GM18861 (cell line): ENCODE measurements around the gene CRYL1.

Source experiments
- ATAC-seq: cut with Tn5 transposase; IDR thresholded peaks from one replicate; pipeline ENCODE4 v1.9.1; 2021; ENCODE audit not compliant: unreplicated experiment

The CRYL1 gene

DNA sequence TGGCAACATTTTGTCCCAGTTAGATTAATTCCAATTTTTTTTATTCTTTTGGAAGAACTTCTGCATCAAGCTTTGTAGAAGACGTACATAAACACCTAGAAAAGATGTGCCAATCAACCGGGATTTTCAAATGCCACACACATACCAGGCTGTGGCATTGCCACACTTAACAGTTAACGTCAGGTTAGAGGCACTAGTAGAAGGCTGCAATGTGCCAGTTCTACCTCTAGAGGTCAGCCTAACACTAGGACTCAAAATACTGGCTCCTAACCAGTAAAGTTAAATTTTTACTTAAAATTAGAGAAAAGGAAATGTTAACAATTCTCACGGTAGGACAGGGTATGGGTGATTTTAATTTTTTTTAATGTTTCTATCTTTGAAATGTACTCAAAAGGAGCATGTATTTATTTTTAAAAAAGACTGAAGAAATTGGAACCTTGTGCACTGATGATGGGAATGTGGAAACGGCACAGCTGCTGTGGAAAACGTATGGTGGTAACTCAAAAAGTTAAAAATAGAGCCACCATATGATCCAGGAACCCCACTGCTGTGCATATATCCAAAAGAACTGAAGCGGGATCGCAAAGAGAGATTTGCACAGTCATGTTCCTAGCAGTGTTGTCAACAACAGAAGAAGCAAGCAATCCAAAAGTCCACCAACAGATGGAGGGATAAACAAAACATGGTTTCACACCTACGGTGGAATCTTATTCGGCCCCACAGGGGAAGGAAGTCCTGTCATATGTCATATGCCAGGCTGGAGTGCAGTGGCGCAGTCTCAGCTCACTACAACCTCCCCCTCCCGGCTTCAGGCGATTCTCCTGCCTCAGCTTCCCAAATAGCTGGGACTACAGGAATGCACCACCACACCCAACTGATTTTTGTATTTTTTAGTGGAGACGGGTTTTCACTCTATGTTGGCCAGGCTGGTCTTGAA is 30.3 kb downstream of the CRYL1 start:
- peak; percentile 51 for ATAC-seq

DNA sequence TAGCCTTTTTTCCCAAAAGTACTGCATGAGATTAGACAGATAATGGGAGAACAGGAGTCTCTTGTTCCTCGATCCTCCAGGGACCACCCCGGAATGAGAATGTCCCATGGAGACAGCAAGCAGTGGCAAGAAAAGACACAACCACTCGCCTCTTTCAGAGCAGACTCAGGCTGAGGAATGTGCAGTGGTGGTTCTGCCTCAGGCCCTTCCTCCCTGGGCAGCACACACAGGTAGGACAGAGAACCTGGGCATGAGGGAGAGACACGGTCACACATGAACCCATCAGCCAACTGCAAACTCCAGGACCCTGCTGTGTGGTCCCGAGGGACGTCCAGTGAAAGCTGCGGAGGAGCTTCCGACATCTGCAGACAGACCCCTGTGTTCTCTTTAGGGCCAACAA is 31.0 kb downstream of the CRYL1 start:
- ATAC-seq, result no peak

DNA sequence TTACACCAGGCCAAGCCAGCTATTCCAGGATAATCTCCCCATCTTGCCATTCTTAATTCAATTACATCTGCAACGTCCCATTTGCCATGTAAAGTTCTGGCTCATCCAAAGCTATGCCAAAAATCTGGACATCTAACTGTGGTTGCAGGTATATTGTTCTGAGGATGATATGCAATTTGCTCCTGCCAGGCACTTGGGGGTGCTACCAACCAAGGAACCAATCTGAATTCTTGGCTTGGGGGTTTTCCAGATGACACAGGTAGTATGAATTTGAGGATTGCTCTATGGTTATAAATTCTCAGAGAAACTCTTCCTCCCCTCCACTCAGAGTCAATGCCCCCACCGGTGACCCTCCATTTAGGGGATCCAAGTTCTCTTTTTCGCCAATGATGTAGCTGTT is 33.0 kb downstream of the CRYL1 start:
- ATAC-seq, result no peak

DNA sequence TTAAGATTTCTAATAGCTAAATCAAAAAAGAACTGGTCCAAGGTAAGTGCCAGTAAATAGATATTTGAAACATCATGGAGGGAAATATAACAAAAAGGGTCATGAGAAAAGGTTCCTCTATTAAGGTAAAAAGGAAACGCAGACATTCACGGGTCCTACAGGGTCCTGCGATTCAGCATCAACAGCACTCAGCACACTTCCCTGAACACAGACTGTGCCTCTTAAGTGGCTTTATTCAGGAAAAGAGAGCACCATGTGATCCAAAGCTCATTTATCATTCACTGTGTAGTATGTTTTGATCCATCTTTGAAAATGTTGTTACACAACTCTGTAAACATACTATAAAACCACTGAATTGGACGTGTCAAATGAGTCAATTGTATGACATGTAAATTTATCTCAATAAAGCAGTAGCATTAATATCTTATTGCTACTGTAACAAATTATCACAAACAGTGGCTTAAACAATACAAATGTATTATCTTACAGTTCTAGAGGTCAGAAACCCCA is 33.7 kb downstream of the CRYL1 start:
- ATAC-seq, result no peak

DNA sequence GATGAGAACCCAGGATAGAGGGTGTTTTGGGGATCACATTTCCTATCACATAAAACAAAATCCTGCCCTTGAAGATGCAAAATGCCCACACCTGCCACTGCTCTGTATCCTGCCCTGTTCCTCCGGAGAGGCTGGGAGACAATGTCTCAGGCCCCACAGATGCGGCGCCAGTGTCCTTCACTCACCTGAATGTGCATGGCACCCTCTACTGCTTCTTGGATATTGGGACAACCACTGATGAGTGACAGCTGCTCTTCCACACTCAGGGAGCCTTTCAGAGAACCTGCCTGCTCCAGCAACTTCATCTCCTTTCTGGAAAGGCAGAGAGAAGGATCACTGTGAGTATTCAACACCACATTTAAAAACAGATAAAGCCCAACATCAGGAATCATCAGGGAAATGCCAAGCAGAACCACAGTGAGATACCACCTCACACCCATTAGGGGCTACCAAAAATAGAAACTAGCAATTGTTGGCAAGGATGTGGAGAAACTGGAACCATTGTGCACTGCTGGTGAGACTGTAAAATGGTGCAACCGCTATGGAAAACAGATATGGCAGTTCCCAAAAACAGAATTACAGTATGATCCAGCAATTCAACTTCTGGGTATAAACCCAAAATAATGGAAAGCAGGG is 36.4 kb downstream of the CRYL1 start:
- no peak for ATAC-seq

DNA sequence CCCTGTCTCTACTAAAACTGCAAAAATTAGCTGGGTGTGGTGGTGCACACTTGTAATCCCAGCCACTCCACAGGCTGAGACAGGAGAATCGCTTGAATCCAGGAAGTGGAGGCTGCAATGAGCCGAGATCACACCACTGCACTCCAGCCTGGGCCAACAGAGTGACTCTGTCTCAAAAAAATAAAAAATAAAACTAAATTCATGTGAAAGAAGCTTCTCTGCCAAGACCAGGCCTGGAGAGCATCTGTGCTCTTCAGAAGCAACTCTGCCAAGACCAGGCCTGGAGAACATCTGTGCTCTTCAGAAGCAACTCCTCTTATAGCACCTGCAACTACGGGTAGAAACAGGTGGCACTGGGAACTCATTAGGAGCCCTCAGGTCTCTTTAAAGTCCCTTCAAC is 37.7 kb downstream of the CRYL1 start:
- no peak for ATAC-seq

DNA sequence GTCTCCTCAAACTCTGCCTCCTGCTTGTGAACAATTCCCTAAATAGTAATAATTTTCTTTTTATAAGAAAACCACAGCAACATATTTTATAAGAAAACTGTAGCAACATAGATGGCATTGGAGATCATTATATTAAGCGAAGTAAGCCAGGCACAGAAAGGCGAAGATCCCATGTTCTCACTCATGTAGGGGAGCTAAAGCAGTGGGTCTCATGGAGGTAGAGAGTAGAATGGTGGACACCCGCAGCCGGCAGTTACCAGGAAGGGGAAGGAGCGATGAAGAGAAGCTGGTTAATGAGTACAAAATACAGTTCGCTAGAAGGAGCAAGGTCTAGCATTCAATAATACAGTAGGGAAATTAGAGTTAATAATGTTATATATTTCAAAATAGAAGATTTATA is 42.9 kb downstream of the CRYL1 start:
- no peak for ATAC-seq

DNA sequence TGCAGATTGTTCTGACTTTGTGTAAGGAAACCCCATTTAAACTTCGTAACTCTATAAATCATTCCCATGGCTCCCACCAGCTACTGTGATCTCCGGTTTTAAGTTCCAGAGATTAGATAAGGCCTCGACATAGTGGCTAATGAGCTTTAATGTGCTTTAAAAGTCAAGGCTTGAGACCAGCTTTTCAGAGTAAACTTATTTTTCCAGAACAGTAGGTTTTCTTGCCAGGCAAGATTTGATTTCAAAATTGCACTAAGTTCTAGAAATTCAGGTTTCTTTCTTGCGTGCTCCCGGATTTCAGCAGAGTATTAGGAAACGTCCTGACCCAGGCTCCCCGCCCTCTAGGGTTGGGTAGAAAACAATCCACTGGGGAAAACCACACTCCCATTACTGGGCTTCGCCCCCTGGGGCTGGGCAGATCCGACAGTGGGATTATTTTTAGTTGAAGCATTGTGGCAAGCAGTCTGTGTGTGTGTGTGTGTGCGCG is 43.3 kb downstream of the CRYL1 start:
- ATAC-seq, result no peak

DNA sequence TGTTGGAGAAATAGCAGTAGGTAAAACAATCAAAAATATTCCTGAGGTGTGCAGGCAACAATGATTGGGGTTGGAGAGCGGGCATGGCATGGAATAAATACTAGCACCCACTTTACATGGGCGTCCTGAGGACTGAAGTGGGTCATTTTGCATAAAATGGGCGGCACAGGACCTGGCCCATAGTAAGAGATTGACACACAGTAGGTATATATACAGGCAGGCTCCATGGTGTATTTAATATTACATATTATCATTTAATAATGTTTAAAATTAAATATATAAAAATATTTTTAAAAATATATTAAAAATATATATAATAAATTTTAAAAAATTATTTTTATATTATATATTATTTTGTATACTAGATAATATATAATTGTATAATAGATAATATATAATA is 48.3 kb downstream of the CRYL1 start:
- ATAC-seq, result no peak

DNA sequence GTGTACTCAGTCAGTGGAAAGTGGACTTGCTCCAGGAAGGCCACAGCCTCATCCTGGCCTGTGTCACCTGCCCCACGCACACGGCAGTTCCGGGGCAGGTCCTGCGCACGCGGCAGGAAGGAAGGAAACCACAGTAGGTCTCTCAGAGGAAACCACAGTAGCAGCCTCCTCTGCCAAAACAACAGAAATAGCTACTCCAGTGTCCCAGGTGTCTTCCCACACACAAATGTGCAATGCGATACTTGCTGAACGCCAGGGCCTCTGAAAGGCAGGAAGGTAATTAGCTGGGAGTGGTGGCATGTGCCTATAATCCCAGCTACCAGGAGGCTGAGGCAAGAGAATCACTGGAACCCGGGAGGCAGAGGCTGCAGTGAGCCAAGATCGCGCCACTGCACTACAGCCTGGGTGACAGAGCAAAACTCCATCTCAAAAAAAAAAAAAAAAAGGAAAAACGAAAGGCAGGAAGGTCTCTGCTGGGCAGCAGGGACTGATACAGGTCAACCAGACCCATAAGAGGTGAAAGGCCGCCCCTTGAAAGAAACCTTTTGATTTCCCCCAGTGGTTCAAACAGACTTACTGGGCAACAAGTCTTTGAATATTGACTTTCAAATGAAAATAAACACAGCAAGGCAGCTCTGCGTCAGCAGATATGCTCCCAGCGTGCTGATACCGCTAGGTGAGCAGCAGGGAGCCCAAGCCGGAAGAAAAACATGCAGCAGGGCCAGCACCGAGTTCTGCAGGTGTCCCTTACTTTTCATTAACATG is 49.5 kb downstream of the CRYL1 start:
- peak; percentile 93 for ATAC-seq

DNA sequence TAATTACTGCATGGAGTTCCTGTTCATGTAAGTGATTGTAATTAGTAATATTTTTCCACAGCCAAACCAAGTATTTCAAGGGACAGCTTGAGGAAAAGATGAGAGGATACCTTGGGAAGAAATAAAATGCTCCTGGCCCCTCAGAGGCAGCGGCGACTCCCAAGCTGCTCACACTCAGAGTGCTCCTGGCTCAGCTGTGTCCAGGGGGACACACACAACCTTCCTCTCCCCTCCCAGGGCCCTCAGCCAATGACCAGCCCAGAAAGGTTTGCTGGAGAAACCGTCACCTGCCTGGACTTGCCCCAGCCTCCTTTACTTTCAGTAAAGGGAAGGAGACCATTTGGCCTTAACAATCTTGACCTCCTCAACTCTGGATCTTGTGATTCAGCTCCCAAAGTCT is 51.1 kb downstream of the CRYL1 start:
- no peak for ATAC-seq

DNA sequence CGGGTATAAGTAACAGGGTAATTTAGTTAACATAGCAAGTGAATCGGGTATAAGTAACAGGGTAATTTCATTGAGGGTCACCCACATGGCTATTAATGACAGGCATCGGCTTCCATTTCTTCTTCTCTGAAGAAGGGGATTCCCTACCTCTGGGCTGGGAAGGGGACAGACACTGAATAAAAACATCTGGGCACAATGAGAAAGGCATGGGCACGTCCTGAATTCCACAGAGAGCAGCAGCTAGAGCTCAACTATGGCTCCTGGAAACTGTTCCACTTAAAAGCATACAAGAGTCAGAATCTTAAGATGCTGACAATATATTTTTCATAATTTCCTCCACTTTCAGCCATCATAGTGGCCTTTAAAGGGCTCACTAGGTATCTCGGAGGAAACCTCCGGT is 51.8 kb downstream of the CRYL1 start:
- no peak for ATAC-seq

DNA sequence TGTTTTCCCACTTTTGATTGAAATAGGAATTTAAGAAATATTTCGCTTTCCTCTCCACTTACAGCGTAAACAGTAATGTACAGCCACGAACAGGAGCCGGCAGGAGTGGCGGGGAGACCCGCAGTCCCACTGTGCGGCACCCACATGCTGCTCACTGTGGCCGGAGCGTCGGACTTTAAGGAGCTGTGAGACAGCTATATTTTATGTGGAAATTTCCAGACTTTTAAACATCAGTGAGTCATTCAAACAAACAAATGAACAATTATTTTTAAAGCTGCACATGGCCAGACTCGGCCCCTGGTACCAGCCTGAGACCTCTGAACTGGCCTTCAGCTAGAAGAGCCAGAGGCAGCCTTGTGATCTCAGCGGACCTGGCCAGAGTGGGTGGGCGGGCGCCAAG is 52.5 kb downstream of the CRYL1 start:
- no peak for ATAC-seq

DNA sequence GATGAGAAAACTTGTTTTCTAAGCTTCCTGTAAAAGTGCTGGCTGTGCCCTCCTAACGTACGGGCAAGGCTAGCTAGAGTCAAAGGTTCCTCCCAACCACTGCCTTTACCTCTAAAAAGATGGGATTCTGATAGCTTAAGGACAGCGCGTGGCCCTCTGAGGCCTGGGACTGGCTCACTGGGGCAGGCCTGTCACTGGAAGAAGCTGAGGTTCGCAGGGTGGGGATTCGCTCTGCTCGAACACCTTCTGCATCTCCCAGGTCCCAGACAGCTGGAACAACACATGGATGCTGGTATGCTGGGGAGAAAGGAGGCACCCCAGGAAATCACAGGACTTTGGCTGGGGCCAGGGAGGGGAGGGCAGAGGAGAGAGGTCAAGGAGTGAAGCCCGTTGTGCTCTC is 53.1 kb downstream of the CRYL1 start:
- ATAC-seq, result no peak

DNA sequence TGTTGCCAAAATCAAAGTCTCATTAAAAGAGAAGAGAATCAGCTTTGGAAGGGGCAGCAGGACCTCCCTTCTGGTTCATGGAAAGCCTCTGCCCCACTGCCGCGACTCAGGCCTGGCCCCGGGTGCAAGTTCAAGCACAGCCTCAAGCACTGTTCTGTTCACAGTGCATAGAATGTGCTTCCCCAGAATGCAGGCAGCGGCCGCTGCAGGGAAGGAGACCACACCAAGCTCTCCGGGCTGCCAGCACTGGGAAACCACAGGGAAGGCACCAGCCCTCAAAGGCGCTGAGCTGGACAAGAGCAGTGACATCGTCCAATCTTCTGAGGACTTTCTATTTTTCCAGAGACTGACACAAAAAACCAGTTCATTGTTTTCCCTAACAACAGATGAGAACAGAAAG is 55.5 kb downstream of the CRYL1 start:
- no peak for ATAC-seq

DNA sequence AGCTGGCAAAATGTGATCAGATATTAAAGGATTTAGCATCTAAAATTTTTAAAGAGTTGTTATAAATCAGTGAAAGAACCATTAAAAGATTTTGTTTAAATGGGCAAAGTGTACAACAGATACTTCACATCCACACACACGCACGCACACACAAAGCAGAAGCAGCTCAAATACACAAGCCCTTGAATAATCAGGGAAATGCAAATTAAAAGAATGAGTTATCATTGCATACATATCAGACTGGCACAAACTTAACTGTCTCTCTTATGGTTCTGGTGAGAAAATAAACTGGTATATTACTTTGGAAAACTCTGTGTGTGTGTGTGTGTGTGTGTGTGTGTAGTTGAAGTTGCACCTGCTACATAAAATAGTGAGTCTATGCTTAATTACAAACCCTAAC is 59.3 kb downstream of the CRYL1 start:
- no peak for ATAC-seq

DNA sequence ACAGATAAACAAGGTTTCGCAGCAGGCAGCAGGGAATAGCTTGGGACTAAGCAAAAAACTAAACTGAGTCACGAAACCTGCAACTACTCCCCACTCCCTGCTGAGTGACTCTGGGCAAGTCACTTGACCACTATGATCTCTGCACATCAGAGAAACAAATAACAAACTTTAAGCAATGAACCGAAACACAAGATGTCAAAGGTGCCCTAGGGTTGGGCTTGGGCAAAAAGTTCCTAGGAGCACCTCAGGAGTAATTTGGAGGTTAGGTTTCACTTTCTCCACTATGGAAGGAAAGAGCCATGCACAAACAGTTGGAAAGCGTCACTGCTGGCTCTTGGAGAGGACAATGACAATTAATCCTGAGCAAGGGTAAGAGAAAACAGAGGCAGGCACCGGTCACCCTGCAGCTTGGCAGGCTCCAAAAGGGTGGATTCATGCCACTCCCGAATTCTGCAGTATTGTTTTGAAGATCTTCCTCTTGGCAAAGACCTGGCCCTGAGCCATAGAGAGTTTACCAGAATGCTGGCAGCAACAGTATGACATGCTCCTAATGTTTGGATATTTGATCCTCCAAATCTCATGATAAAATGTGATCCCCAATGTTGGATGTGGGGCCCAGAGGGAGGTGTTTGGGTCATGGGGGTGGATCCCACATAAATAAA is 60.3 kb downstream of the CRYL1 start:
- ATAC-seq, result no peak

DNA sequence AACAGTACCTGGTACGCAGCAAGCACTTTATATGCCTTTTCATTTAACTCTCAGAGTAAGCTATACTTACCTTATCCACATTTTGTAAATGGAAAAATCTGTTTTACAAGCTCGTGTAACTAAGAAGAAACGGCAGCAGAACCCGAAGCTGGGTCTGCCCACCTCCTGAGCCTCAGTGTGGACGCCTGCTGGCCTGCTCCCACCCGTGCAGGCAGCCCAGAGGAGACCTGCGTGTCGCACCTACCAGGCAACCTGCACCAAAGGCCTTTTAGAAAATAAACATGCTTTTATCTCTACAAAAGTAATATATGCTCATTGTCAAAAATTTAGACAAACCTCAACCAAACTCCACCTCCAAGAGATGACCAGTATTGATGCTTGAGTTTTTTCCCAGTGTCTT is 62.7 kb downstream of the CRYL1 start:
- no peak for ATAC-seq

DNA sequence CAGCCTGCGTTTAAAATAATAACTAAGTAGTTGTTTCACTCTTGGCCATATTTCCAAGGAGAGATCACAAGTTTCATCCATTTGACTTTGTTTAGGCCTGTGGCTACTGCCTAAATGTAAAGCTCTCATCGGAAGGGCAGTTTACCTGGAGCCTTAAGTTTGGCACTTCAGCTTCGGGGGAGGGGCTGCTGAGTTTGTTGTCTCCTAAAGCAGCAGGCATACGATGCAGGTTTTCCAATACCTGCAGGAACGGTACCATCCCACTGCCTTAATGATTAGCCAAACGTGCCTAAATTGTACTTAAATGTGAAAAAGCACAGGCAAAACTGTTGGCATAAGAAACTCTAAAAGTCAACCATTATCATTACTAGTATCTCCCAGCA is 63.1 kb downstream of the CRYL1 start:
- no peak for ATAC-seq

DNA sequence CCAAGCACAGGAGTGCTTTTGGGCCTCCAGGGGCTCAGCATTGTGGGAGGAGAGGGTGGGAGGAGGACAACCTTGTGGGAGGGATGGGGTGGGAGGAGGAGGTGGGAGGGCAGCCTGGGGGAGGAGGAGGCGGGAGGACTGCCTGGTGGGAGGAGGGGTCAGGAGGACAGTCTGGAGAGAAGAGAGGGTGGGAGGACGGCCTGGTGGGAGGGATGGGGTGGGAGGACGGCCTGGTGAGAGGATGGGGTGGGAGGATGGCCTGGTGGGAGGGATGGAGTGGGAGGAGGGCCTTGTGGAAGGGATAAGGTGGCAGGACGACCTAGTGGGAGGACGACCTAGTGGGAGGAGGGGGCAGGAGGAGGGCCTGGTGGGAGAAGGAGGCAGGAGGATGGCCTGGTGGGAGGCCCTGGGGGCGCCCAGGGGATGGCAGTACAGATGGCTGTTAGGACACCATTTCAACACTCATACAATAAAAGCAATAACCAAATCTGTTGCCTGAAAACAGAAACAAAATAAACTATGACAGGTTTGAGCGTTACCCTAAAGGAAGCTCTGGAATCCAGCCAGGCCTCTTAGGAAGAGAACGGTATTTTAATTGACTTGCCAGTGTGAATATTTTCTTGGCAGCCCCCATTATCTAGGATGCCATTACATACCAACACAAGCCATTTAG is 63.7 kb downstream of the CRYL1 start:
- ATAC-seq, result no peak
